GM13977 (cell line): Measurements from ENCODE around the gene MEFV.

Experiments used
- DNase-seq: peaks from one replicate; pipeline ENCODE4 v3.0.0; 2012; ENCODE audit warnings: low spot score
- in situ Hi-C: fragments of 300-500 bp; cut with MboI; formaldehyde crosslinking; loops from one replicate; pipeline ENCODE4 v1.12.0; 2022; ENCODE audit warnings: low sequenced_read_pairs, low pct_unique_long_range_greater_than_20kb, mixed read lengths, inconsistent platforms; ENCODE audit not compliant: unreplicated experiment
- TF ChIP-seq, protein P1 (sequence below): IDR thresholded peaks from 2 replicates; pipeline ENCODE4 v1.5.1; 2012; ENCODE audit warnings: mild to moderate bottlenecking, control low read depth; ENCODE audit not compliant: insufficient read depth; ENCODE audit errors: extremely low read depth, missing control alignments

MEFV gene, protein sequence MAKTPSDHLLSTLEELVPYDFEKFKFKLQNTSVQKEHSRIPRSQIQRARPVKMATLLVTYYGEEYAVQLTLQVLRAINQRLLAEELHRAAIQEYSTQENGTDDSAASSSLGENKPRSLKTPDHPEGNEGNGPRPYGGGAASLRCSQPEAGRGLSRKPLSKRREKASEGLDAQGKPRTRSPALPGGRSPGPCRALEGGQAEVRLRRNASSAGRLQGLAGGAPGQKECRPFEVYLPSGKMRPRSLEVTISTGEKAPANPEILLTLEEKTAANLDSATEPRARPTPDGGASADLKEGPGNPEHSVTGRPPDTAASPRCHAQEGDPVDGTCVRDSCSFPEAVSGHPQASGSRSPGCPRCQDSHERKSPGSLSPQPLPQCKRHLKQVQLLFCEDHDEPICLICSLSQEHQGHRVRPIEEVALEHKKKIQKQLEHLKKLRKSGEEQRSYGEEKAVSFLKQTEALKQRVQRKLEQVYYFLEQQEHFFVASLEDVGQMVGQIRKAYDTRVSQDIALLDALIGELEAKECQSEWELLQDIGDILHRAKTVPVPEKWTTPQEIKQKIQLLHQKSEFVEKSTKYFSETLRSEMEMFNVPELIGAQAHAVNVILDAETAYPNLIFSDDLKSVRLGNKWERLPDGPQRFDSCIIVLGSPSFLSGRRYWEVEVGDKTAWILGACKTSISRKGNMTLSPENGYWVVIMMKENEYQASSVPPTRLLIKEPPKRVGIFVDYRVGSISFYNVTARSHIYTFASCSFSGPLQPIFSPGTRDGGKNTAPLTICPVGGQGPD

DNA sequence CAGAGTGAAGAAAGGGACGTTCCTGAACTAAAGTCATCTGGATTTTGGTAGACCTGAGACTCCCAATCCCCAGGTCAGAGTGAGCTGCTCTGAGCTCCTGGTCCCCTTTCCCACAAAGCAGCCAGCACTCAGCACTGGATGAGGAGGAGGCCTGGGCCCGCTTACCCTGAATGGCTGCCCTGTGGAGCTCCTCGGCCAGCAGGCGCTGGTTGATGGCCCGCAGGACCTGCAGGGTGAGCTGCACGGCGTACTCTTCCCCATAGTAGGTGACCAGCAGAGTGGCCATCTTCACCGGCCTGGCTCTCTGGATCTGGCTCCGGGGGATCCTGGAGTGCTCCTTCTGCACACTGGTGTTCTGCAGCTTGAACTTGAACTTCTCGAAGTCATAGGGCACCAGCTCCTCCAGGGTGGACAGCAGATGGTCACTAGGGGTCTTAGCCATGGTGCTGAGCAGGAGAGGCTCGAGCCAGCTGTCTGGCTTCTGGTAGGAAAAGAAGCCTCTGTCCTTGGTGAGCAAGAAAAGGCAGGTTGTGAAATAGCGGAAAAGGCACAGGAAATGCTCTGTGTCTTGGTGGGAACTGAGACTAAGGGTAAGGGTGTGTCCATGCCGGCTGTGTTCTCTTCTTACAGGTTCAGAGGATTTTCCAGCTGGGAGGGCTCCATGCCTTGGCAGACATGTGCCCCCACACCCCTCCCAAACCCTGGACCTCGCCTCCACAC lies at the start of gene MEFV:
TSS of gene MEFV (minus strand) at position 488 of the 720 bp plus-strand sequence. CDS start at position 442, 46 bp downstream.
- TF ChIP-seq, protein P1, sequence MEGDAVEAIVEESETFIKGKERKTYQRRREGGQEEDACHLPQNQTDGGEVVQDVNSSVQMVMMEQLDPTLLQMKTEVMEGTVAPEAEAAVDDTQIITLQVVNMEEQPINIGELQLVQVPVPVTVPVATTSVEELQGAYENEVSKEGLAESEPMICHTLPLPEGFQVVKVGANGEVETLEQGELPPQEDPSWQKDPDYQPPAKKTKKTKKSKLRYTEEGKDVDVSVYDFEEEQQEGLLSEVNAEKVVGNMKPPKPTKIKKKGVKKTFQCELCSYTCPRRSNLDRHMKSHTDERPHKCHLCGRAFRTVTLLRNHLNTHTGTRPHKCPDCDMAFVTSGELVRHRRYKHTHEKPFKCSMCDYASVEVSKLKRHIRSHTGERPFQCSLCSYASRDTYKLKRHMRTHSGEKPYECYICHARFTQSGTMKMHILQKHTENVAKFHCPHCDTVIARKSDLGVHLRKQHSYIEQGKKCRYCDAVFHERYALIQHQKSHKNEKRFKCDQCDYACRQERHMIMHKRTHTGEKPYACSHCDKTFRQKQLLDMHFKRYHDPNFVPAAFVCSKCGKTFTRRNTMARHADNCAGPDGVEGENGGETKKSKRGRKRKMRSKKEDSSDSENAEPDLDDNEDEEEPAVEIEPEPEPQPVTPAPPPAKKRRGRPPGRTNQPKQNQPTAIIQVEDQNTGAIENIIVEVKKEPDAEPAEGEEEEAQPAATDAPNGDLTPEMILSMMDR = no peak
- in situ Hi-C loops = no loop called here
- DNase-seq = no peak

DNA sequence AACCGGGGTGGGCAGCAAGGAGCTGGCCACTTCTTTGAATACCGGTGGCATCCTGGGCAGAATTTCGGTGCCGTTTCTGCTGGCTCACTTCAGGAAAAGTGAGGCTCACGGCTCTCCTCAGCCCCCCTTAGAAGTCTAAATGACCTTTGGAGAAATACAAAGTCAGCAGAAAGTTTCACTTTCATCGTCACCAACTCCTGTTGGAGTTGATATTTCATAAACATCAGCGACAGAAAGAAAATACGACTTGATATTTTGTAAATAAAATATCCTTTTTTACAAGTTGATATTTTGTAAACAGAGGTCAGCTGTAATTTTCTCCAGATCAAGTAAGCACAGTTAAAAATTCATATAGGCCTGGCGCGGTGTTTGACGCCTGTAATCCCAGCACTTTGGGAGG lies 49.6 kb upstream of the MEFV start:
- TF ChIP-seq, protein P1 = no peak
- DNase-seq = no peak
- in situ Hi-C loops = no loop called here

DNA sequence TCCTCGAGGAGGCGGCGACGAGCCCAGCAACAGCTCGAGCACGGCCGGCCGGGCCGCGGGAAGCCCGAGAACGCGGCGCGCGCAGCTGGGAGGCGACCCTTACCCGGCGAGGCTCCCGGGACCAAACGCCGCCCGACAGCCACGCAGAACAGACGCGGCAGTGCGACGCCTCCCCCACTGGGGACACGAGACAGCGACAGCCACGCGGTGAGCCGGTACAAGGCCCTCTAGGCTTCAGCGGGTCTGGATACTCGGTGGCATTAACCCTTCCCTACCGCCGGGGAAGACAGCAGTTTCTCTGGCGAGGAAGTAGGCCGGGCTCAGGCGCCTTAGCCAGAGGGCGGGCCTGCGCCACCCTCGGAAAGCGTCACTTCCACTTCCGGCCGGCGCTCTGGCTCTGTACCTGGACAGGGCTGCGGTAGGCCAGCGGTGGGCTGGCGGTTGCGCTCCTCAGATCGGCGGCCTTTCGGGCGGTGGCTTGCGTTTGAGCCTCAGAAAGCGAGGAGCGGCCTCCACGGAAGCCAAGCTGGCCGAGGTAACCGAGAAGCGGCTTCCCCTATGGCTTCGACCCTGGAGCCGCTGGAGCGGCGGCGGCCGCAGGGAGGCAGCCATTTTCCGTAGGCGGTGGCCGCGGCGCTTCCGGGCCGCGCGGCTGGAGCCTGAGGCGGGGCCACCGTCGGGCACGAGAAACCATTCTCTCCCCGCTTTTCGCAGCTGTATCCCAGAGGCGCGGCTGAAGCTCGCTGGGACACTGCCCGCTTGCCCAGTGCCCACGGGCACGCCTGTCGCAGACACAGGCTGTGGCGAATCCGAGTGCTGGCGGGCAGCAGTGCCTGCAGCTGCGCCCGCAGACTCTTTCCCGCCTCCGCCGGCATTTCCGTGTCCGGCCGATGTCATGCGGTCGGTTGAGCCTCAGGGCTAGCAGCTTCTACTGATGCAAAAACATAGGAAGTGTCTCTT lies 49.0 kb upstream of the MEFV start, which contains the start of the genes TIGD7 and ZNF75A:
TSS of gene TIGD7 (minus strand) at position 322 of the 960 bp plus-strand sequence. CDS start 4,816 bp downstream, outside the sequence.
TSS of gene ZNF75A (plus strand) at position 389 of the 960 bp plus-strand sequence. CDS start 2,932 bp downstream, outside the sequence.
- TF ChIP-seq, protein P1 = no peak
- in situ Hi-C loops = no loop called here
- DNase-seq = peak; percentile 93

DNA sequence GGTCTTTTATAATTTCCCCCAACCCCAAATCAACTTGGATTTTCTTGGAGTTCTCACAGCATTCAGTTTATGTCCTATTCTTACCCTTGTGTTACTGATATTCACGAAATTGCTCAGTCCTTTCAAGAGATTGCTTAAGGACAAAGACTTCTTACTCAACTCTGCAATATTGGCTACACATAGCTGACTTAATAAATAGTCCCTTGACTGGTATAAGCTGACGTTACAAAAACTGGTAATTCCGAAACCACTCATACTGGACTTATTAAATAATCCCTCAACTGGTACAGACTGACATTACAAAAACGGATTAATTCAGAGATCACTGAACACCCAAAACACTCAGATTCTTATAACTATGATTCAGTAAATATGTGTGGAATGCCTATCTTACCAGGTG lies 47.9 kb upstream of the MEFV start:
- TF ChIP-seq, protein P1 = no peak
- no peak for DNase-seq
- in situ Hi-C loops = no loop called here

DNA sequence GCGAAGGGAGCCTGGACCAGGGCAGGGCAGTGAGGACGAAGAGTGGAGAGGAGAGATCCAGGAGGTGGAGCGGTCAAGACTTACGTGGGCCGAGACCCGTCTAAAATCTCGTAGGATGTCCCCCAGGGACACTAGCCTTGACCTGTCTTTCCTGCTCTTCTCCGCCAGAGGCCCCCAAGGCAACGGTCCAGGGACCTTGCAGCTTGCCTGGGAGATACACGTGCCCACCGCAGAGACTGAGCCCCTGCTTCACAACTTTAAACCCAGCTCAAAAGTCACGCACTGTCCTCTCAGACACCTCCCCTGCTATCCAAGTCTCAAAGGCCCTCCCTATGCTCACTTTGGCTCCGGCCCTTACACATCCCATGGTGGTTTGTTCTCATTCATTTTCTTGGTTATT lies 39.4 kb upstream of the MEFV start:
- TF ChIP-seq, protein P1 = no peak
- DNase-seq = no peak
- in situ Hi-C loops = no loop called here

DNA sequence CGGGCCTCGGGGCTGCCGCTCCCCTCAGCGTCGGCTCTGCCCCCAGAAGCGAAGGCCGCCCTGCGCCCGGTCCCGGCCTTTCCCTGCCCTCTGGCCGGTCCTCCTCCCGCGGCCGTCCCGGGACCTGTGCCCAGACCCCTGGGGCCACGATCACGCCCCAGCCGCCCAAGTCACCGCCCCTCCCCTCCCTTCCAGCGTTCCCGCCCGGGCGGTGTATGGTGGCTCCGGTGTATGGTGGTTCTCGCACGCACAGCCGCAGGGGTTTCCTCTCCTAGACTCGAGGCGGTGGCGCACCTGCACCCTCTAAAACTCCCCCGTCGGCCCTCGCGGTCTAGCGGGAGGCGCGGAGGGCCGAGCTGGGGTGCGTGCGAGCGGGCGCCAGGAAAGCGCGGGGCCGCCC lies 38.8 kb upstream of the MEFV start:
- in situ Hi-C loops = no loop called here
- DNase-seq = no peak
- TF ChIP-seq, protein P1 = no peak
